Lung (tissue), 12 donors: ENCODE measurements around the gene MAP2K5. TPM values are rescaled to one million over a fixed set of nuclear protein-coding genes. Genes with fewer than 3 reads are reported as not detected.

Source experiments
- ATAC-seq: fragments of 200-7000 bp; cut with Tn5 transposase; one replicate; pipeline ENCODE4 v1.9.1; 2020; ENCODE audit warnings: moderate number of reproducible peaks; ENCODE audit not compliant: insufficient read depth, low FRiP score
- DNase-seq, 3 donors: peaks; one replicate each; pipeline ENCODE4 v3.0.0-alpha.2; 2013 to 2017
- H3K27ac ChIP-seq, 2 donors: one replicate each; pipeline ENCODE4 v1.5.1; 2013; ENCODE audit warnings: mild to moderate bottlenecking in 2 of 2, moderate library complexity in 2 of 2, control low read depth in 1 of 2, inconsistent platforms in 1 of 2, low read depth in 1 of 2, low read length in 1 of 2
- H3K27me3 ChIP-seq, 3 donors: one replicate each; pipeline ENCODE4 v1.5.1; 2013; ENCODE audit warnings: low read length in 2 of 3; ENCODE audit not compliant: control insufficient read depth in 3 of 3, insufficient read depth in 3 of 3
- H3K36me3 ChIP-seq, 4 donors: one replicate each; pipeline ENCODE4 v1.5.1; 2013; ENCODE audit warnings: low read length in 4 of 4, mild to moderate bottlenecking in 1 of 4, moderate library complexity in 1 of 4; ENCODE audit not compliant: control insufficient read depth in 4 of 4, insufficient read depth in 4 of 4
- H3K4me1 ChIP-seq, 5 donors: one replicate each; pipeline ENCODE4 v1.5.1; 2013; ENCODE audit warnings: low read length in 5 of 5, mild to moderate bottlenecking in 2 of 5, moderate library complexity in 1 of 5; ENCODE audit not compliant: control insufficient read depth in 5 of 5, insufficient read depth in 5 of 5
- H3K4me3 ChIP-seq: one replicate; pipeline ENCODE4 v1.5.1; 2013; ENCODE audit warnings: mild to moderate bottlenecking, control low read depth, moderate library complexity
- H3K9ac ChIP-seq, 2 donors: one replicate each; pipeline ENCODE4 v1.5.1; 2013; ENCODE audit warnings: low read length in 2 of 2, control low read depth in 1 of 2; ENCODE audit not compliant: insufficient read depth in 1 of 2
- H3K9me3 ChIP-seq, 4 donors: one replicate each; pipeline ENCODE4 v1.5.1; 2013; ENCODE audit warnings: low read length in 3 of 4, mild to moderate bottlenecking in 1 of 4, moderate library complexity in 1 of 4; ENCODE audit not compliant: control insufficient read depth in 4 of 4, insufficient read depth in 3 of 4
- CTCF ChIP-seq: IDR thresholded peaks from 2 replicates; pipeline ENCODE4 v1.5.1; 2012; ENCODE audit warnings: mild to moderate bottlenecking; ENCODE audit errors: control extremely low read depth, extremely low read depth
- WGBS, 2 donors: extraction: QIAGEN DNeasy Blood & Tissue Kit; methylation state at CpG; one replicate each; pipeline ENCODE4 v1.1.7; 2013; 5-methylcytosine and 5-hydroxymethylcytosine counted together
- polyA plus RNA-seq, 2 donors: library from polyadenylated mRNA; stranded (reverse); fragments of 200-250 nt; gene quantifications; one replicate each; pipeline ENCODE4 v1.2.1, GENCODE V29; 2013
- total RNA-seq, 2 donors: library from RNA; depleted of rRNA in 1 of 2; stranded (reverse); fragments of >200 nt in 1 of 2; gene quantifications; one replicate each; pipeline ENCODE4 v1.2.1, GENCODE V29; 2014 to 2021
- donor health status: control.
- donor health status: control.
- donor health status: Bipolar disorder and iron deficiency.
- donor health status: healthy.
- donor health status: DM: yes; HTN: yes; CAD: no.

Gene MAP2K5
- total and polyA plus RNA-seq, 4 donors = 6.3 to 19.1 (median 12.4) TPM

DNA sequence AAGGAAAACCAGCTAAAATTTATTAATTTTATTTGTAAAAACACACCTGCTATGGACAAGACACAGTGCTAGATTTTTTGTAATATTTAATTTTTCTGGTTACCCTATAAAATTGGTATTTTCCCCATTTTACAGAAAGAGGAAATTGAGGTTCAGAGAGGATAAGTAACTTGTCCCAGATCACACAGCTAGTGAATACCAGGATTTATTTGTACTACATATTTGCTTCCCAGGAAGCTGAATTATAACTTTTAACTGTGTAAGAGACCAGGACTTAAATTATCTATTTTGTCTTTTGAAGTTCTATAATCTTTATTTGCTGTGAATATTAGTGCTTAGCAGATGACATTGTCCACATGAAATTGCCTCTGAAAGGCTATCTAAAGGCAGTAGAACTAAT is 49.7 kb downstream of the MAP2K5 start:
- no peaks in the 10 kb centered on the region for H3K4me1 ChIP-seq
- no peak overlapping the region for H3K9ac ChIP-seq
- no peaks in the 10 kb centered on the region for H3K9me3 ChIP-seq
- H3K36me3 ChIP-seq = peaks cover 2 to 22% (median 13%) of the 10 kb centered on the region in 4 donors
- H3K27me3 ChIP-seq = no peaks in the 10 kb centered on the region
- no peak overlapping the region for H3K4me3 ChIP-seq
- no peak overlapping the region for H3K27ac ChIP-seq
- DNase-seq = no peak
- no peak for ATAC-seq
- no peak for TF ChIP-seq CTCF

GRCh38 chr15:67593562-67593961 is 51.1 kb downstream of the MAP2K5 start:
- WGBS, 2 donors = 94% methylated on average over 6 of the region's 6 CpGs
- no peak overlapping the region for H3K27ac ChIP-seq
- no peak overlapping the region for H3K9ac ChIP-seq
- no peak for TF ChIP-seq CTCF
- no peak overlapping the region for H3K4me3 ChIP-seq
- no peaks in the 10 kb centered on the region for H3K4me1 ChIP-seq
- no peaks in the 10 kb centered on the region for H3K9me3 ChIP-seq
- H3K36me3 ChIP-seq = peaks cover 2 to 15% (median 9%) of the 10 kb centered on the region in 4 donors
- no peaks in the 10 kb centered on the region for H3K27me3 ChIP-seq
- no peak for DNase-seq
- no peak for ATAC-seq

- no peak overlapping the region for H3K9ac ChIP-seq
- H3K4me3 ChIP-seq = no peak overlapping the region
- no peak overlapping the region for H3K27ac ChIP-seq
- DNase-seq (no peak), ATAC-seq (no peak)
- no peak for TF ChIP-seq CTCF
- no peaks in the 10 kb centered on the region for H3K9me3 ChIP-seq
- H3K36me3 ChIP-seq = peaks cover 0 to 17% (median 8%) of the 10 kb centered on the region in 4 donors
- H3K4me1 ChIP-seq = no peaks in the 10 kb centered on the region
- H3K27me3 ChIP-seq = no peaks in the 10 kb centered on the region
Observed at GRCh38 chr15:67594770-67595169, 52.3 kb downstream of the MAP2K5 start.

- Histone ChIP-seq H3K4me3 (no peak overlapping the region), H3K4me1 (no peaks in the 10 kb centered on the region), H3K27me3 (no peaks in the 10 kb centered on the region), H3K9ac (no peak overlapping the region), H3K27ac (no peak overlapping the region), H3K9me3 (no peaks in the 10 kb centered on the region), H3K36me3 (peaks cover 0 to 19% (median 8%) of the 10 kb centered on the region in 4 donors)
- no peak for DNase-seq
- TF ChIP-seq CTCF = no peak
- no peak for ATAC-seq
Observed at GRCh38 chr15:67595572-67595971, 53.1 kb downstream of the MAP2K5 start.
